ENCODE measurements around the gene KCNJ9. TPM values are rescaled to one million over a fixed set of nuclear protein-coding genes. Genes with fewer than 3 reads are reported as not detected.

KCNJ9 gene
- polyA plus RNA-seq, 2 donors = not detected

DNA sequence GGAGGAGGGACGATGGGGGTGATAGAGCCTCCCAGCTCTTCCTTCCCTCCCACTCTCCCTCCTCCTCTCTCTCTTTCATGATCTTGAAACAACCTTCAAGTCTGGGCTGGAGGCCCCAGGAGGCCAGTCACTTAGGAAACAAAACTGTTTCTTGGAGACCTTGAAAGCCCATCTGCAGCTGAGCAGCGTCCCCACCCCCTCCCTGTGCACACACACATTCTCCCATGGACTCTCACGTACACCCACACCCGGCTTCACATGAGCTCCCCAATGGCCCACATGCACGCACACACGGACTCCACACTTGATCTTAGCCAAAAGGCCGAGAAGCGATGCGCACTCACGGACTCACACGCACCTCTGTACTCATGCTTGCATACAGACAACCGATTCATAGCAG, 31.0 kb downstream of the KCNJ9 start:
- no peak overlapping the region for H3K27ac ChIP-seq (ENCODE audit: low read depth in 2 of 2, low read length in 1 of 2)
- no peaks in the 10 kb centered on the region for H3K9me3 ChIP-seq (ENCODE audit: control insufficient read depth in 2 of 2, insufficient read depth in 1 of 2, low read depth in 1 of 2, low read length in 1 of 2)
- 67 to 72% methylated on average over 12 of the region's 12 CpGs for WGBS, 2 donors
- H3K27me3 ChIP-seq (ENCODE audit: control insufficient read depth in 1 of 2, insufficient read depth in 2 of 2, low read length in 2 of 2) = no peaks in the 10 kb centered on the region
- H3K4me1 ChIP-seq (ENCODE audit: control insufficient read depth in 2 of 2, insufficient read depth in 2 of 2, low read length in 1 of 2) = no peaks in the 10 kb centered on the region
- H3K4me3 ChIP-seq (ENCODE audit: low read depth in 1 of 2, low read length in 2 of 2) = no peak overlapping the region
- H3K36me3 ChIP-seq (ENCODE audit: control insufficient read depth in 2 of 2, insufficient read depth in 2 of 2, low read length in 1 of 2) = no peaks in the 10 kb centered on the region

DNA sequence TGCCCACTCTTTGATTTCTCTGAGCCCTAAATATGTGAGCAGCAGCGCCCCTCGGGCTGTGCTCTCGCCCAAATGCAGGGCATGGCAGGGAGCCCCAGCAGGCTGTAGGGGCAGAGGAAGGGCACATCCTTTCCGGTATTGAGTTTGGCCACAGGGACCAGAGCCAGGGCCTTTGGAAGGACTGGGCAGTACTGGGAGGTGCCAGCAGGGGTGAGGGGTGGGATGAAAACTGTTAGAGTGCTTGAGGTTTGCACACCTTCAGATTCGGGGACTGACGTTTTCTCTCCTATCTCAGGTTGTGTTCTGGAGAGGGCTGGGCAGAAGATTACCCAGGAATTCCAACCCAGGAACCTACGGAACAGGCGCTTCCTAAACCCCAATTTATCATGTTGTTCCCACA, 32.1 kb downstream of the KCNJ9 start:
- Histone ChIP-seq H3K36me3 (ENCODE audit: control insufficient read depth in 2 of 2, insufficient read depth in 2 of 2, low read length in 1 of 2) (no peaks in the 10 kb centered on the region), H3K4me1 (ENCODE audit: control insufficient read depth in 2 of 2, insufficient read depth in 2 of 2, low read length in 1 of 2) (no peaks in the 10 kb centered on the region), H3K4me3 (ENCODE audit: low read depth in 1 of 2, low read length in 2 of 2) (no peak overlapping the region), H3K27me3 (ENCODE audit: control insufficient read depth in 1 of 2, insufficient read depth in 2 of 2, low read length in 2 of 2) (no peaks in the 10 kb centered on the region), H3K27ac (ENCODE audit: low read depth in 2 of 2, low read length in 1 of 2) (peak overlapping the region in 1 of 2 donors; percentile 26), H3K9me3 (ENCODE audit: control insufficient read depth in 2 of 2, insufficient read depth in 1 of 2, low read depth in 1 of 2, low read length in 1 of 2) (no peaks in the 10 kb centered on the region)
- WGBS, 2 donors = 80 to 84% methylated on average over 8 of the region's 8 CpGs

DNA sequence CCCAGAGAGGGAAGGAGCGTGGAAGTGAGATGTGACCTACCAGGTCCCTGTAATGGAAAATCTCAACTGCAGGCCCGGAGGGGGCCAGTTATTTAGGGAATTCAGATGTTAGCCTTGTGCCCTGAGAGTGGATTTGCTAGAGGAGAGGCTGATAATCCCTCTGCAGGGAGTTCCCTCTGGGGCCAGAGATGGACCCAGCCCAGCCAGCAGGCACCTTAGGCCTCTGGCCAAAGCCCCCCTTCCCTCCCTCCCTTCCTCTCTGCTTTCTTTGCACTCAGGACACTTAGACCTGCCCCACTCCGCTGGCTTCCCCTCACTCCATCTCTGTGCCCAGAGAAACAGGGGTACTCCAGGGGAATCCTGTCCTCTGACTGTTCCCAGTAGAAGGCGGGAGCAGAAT, 32.7 kb downstream of the KCNJ9 start:
- Histone ChIP-seq H3K36me3 (ENCODE audit: control insufficient read depth in 2 of 2, insufficient read depth in 2 of 2, low read length in 1 of 2) (no peaks in the 10 kb centered on the region), H3K4me3 (ENCODE audit: low read depth in 1 of 2, low read length in 2 of 2) (no peak overlapping the region), H3K27me3 (ENCODE audit: control insufficient read depth in 1 of 2, insufficient read depth in 2 of 2, low read length in 2 of 2) (no peaks in the 10 kb centered on the region), H3K4me1 (ENCODE audit: control insufficient read depth in 2 of 2, insufficient read depth in 2 of 2, low read length in 1 of 2) (no peaks in the 10 kb centered on the region), H3K9me3 (ENCODE audit: control insufficient read depth in 2 of 2, insufficient read depth in 1 of 2, low read depth in 1 of 2, low read length in 1 of 2) (no peaks in the 10 kb centered on the region), H3K27ac (ENCODE audit: low read depth in 2 of 2, low read length in 1 of 2) (peak overlapping the region; percentile 26 to 37)
- 72 to 80% methylated on average over 4 of the region's 4 CpGs for WGBS, 2 donors

DNA sequence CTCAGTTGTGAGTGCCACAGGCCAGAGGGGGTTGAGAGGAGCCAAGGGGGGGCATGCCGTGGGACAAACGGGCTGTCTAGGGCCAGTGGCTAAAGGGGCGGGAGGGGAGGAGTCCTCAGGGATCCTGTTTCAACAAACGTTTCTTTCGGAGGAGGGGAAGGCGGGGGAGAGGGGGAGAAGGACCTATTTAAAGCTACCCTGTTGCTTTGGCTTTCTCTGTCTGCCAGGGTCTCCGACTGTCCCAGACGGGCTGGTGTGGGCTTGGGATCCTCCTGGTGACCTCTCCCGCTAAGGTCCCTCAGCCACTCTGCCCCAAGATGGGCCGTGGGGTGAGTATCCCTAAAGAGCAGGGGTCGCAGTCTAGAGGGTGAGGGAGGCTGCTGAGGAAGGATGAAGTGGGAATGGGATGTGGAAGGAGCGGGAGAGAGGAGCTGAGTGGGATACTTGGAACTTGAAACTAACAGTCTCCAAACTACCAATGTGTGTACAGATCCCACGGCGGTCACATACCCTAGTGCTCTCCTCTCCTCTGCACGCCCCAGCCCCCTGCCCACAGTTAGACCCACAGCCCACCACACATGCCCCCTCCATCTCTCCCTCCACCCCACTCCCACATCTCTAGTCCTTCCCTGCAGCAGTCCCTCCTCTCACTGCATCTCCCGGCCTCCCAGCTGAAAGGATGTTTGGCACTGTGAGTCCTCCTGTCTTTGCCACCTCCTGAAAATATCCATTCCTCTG, 34.4 kb downstream of the KCNJ9 start, which contains the start of gene ATP1A2:
Gene ATP1A2 (plus strand): TSS at position 215 of the 738 bp plus-strand sequence. CDS start 103 bp downstream, at position 318.
- no peaks in the 10 kb centered on the region for H3K4me1 ChIP-seq (ENCODE audit: control insufficient read depth in 2 of 2, insufficient read depth in 2 of 2, low read length in 1 of 2)
- WGBS, 2 donors = 53% methylated on average over 16 of the region's 16 CpGs
- no peaks in the 10 kb centered on the region for H3K9me3 ChIP-seq (ENCODE audit: control insufficient read depth in 2 of 2, insufficient read depth in 1 of 2, low read depth in 1 of 2, low read length in 1 of 2)
- no peaks in the 10 kb centered on the region for H3K27me3 ChIP-seq (ENCODE audit: control insufficient read depth in 1 of 2, insufficient read depth in 2 of 2, low read length in 2 of 2)
- H3K4me3 ChIP-seq (ENCODE audit: low read depth in 1 of 2, low read length in 2 of 2) = peak within 1 kb of the TSS; percentile 32 to 37
- H3K27ac ChIP-seq (ENCODE audit: low read depth in 2 of 2, low read length in 1 of 2) = peak within 1 kb of the TSS; percentile 45 to 77
- no peaks in the 10 kb centered on the region for H3K36me3 ChIP-seq (ENCODE audit: control insufficient read depth in 2 of 2, insufficient read depth in 2 of 2, low read length in 1 of 2)

DNA sequence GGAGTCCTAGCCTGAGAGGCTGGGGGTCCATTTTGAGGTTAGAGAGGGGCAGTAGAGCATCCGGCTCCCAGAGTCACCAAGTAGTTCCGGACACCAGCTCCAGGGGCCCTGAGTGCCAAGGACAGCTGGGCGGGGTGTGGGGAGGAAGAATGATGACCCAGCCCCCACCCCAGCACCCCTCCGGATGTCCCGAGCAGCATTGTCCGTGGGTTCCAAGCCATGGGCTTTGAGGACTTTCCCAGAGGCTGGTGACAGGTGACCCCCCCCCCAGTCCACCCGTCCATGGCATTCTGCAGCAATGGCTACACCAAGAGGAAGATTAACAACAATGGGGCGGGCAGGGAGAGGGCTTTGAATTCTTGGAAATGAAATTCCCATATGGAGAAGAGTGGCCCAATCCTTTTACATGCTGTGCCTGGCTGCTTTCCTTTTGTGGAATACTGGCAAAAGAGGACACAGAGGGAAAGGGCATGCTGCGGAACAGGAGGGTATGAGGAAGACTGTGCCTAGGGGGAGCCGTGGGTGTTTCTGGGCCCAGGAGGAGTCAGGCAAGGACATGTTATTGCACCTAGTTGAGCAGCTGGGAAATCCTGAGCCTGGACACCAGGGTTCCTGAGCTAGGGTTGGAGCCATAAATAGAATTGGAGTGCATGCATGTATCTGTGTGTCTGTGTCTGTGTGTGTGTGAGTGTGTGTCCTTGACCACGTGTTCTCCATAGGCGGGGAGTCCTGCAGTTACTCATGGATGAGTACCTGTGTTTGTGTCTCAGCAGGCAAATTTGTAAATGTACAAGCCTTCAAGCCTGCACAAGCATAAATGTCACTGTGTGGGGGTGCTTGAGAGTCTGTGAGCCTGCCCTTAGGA, 35.2 kb downstream of the KCNJ9 start:
- Histone ChIP-seq H3K27ac (ENCODE audit: low read depth in 2 of 2, low read length in 1 of 2) (peak overlapping the region; percentile 45 to 77), H3K27me3 (ENCODE audit: control insufficient read depth in 1 of 2, insufficient read depth in 2 of 2, low read length in 2 of 2) (no peaks in the 10 kb centered on the region), H3K4me3 (ENCODE audit: low read depth in 1 of 2, low read length in 2 of 2) (peak overlapping the region; percentile 32 to 37), H3K36me3 (ENCODE audit: control insufficient read depth in 2 of 2, insufficient read depth in 2 of 2, low read length in 1 of 2) (no peaks in the 10 kb centered on the region), H3K9me3 (ENCODE audit: control insufficient read depth in 2 of 2, insufficient read depth in 1 of 2, low read depth in 1 of 2, low read length in 1 of 2) (no peaks in the 10 kb centered on the region), H3K4me1 (ENCODE audit: control insufficient read depth in 2 of 2, insufficient read depth in 2 of 2, low read length in 1 of 2) (no peaks in the 10 kb centered on the region)
- 54% methylated on average over 12 of the region's 12 CpGs for WGBS, 2 donors

DNA sequence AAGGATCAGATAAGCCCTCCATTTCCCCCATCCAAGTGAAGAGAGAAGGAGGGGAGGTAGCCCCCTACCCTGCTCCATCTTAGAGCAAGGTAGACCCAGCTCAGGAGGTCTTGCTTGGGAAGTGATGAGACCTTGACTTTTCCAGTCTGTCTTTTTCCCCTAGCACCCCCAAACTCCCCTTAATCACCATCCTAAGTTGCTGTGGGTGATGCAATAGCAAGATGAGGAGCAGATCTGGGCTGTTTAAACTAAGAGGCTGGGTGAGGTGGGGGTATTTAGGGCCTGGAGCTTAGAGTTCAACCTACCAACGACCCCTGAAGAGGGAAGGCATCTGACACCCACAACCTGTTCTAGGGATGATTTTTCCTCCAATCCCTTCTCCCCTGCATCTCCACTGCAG, 36.0 kb downstream of the KCNJ9 start:
- H3K9me3 ChIP-seq (ENCODE audit: control insufficient read depth in 2 of 2, insufficient read depth in 1 of 2, low read depth in 1 of 2, low read length in 1 of 2) = no peaks in the 10 kb centered on the region
- no peaks in the 10 kb centered on the region for H3K27me3 ChIP-seq (ENCODE audit: control insufficient read depth in 1 of 2, insufficient read depth in 2 of 2, low read length in 2 of 2)
- H3K4me3 ChIP-seq (ENCODE audit: low read depth in 1 of 2, low read length in 2 of 2) = peak overlapping the region; percentile 11 to 16
- 22 to 36% methylated on average over 1 of the region's 1 CpG for WGBS, 2 donors
- peak overlapping the region in 1 of 2 donors; percentile 27 for H3K27ac ChIP-seq (ENCODE audit: low read depth in 2 of 2, low read length in 1 of 2)
- no peaks in the 10 kb centered on the region for H3K4me1 ChIP-seq (ENCODE audit: control insufficient read depth in 2 of 2, insufficient read depth in 2 of 2, low read length in 1 of 2)
- H3K36me3 ChIP-seq (ENCODE audit: control insufficient read depth in 2 of 2, insufficient read depth in 2 of 2, low read length in 1 of 2) = no peaks in the 10 kb centered on the region

DNA sequence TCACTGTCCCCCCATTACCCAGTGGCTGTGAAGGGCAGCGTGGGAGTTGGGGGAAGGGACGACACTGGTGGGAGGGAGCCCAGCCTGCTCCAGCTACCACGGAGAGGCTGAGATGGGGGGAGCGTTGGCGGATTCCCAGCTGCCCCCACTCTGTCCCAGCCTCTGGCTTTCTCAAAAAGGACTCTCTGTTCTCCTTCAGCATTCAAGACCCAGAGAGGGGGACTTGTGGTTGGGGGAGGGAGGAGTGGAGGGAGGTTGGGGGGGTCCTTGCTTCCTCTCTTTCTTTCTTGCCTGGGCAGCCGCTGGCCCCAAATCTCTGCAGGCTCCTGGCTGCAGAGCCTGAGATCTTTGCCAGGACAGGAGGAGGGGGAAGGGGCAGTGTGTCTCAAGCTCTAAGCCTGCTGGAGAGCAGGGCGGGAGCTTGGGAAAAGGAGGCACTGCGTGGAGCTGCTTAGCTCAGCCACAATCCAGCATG, 36.4 kb downstream of the KCNJ9 start:
- Histone ChIP-seq H3K4me1 (ENCODE audit: control insufficient read depth in 2 of 2, insufficient read depth in 2 of 2, low read length in 1 of 2) (no peaks in the 10 kb centered on the region), H3K4me3 (ENCODE audit: low read depth in 1 of 2, low read length in 2 of 2) (no peak overlapping the region), H3K9me3 (ENCODE audit: control insufficient read depth in 2 of 2, insufficient read depth in 1 of 2, low read depth in 1 of 2, low read length in 1 of 2) (no peaks in the 10 kb centered on the region), H3K27ac (ENCODE audit: low read depth in 2 of 2, low read length in 1 of 2) (peak overlapping the region in 1 of 2 donors; percentile 27), H3K36me3 (ENCODE audit: control insufficient read depth in 2 of 2, insufficient read depth in 2 of 2, low read length in 1 of 2) (no peaks in the 10 kb centered on the region), H3K27me3 (ENCODE audit: control insufficient read depth in 1 of 2, insufficient read depth in 2 of 2, low read length in 2 of 2) (no peaks in the 10 kb centered on the region)
- 32 to 52% methylated on average over 8 of the region's 8 CpGs for WGBS, 2 donors

DNA sequence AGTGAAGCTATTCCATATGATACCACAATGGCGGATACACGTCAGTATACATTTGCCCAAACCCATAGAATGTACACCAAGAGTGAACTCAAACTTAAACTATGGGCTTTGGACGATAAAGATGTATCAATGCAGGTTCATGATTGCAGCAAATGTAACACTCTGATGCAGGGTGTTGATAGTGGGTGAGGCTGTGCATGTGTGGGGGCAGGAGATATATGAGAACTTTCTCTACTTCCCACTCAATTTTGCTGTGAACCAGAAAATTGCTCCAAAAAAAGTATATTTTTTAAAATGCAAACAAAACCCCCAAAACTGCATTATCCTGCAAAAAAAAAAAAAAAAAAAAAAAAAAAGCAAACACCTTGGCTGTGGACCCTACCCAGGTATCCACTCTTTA, 37.6 kb downstream of the KCNJ9 start:
- Histone ChIP-seq H3K36me3 (ENCODE audit: control insufficient read depth in 2 of 2, insufficient read depth in 2 of 2, low read length in 1 of 2) (peaks cover 0 to 2% of the 10 kb centered on the region in 2 donors), H3K4me1 (ENCODE audit: control insufficient read depth in 2 of 2, insufficient read depth in 2 of 2, low read length in 1 of 2) (peaks cover 0 to 4% of the 10 kb centered on the region in 2 donors), H3K9me3 (ENCODE audit: control insufficient read depth in 2 of 2, insufficient read depth in 1 of 2, low read depth in 1 of 2, low read length in 1 of 2) (no peaks in the 10 kb centered on the region), H3K4me3 (ENCODE audit: low read depth in 1 of 2, low read length in 2 of 2) (no peak overlapping the region), H3K27me3 (ENCODE audit: control insufficient read depth in 1 of 2, insufficient read depth in 2 of 2, low read length in 2 of 2) (no peaks in the 10 kb centered on the region), H3K27ac (ENCODE audit: low read depth in 2 of 2, low read length in 1 of 2) (no peak overlapping the region)
- WGBS, 2 donors = 87 to 92% methylated on average over 3 of the region's 3 CpGs

DNA sequence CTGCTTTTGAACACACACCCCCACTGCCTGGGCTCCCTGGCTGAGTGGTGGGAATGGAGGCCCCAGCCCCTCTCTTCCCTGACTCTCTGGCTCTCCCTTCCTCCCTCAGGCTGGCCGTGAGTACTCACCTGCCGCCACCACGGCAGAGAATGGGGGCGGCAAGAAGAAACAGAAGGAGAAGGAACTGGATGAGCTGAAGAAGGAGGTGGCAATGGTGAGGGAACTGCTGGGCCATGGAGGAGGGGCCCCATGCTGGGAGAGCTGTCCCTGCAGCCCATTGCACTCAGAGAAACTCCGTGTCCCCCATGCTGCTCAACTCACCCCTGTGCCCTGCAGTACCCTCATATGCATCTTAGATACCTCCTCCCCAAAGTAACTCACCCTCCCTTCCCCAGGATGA, 39.5 kb downstream of the KCNJ9 start:
- no peaks in the 10 kb centered on the region for H3K9me3 ChIP-seq (ENCODE audit: control insufficient read depth in 2 of 2, insufficient read depth in 1 of 2, low read depth in 1 of 2, low read length in 1 of 2)
- no peaks in the 10 kb centered on the region for H3K27me3 ChIP-seq (ENCODE audit: control insufficient read depth in 1 of 2, insufficient read depth in 2 of 2, low read length in 2 of 2)
- no peak overlapping the region for H3K27ac ChIP-seq (ENCODE audit: low read depth in 2 of 2, low read length in 1 of 2)
- H3K36me3 ChIP-seq (ENCODE audit: control insufficient read depth in 2 of 2, insufficient read depth in 2 of 2, low read length in 1 of 2) = peaks cover 0 to 2% of the 10 kb centered on the region in 2 donors
- peaks cover 0 to 7% of the 10 kb centered on the region in 2 donors for H3K4me1 ChIP-seq (ENCODE audit: control insufficient read depth in 2 of 2, insufficient read depth in 2 of 2, low read length in 1 of 2)
- H3K4me3 ChIP-seq (ENCODE audit: low read depth in 1 of 2, low read length in 2 of 2) = no peak overlapping the region
- WGBS, 2 donors = 82 to 94% methylated on average over 5 of the region's 5 CpGs
